ENCODE measurements around the gene MRTFB. TPM values are rescaled to one million over a fixed set of nuclear protein-coding genes. Genes with fewer than 3 reads are reported as not detected.

Gene MRTFB
- total RNA-seq, 1 donor from 2014 or later: 53.8 TPM

- DNase-seq (ENCODE audit: low spot score): no peak
Observed at GRCh38 chr16:14232106-14232864, 161.2 kb downstream of the MRTFB start.

- no peak for DNase-seq (ENCODE audit: low spot score)
Observed at GRCh38 chr16:14236401-14236800, 165.3 kb downstream of the MRTFB start.

- no peak for DNase-seq (ENCODE audit: low spot score)
Observed at GRCh38 chr16:14238756-14239155, 167.6 kb downstream of the MRTFB start.

GRCh38 chr16:14239791-14240190 lies 168.7 kb downstream of the MRTFB start:
- no peak for DNase-seq (ENCODE audit: low spot score)

- no peak for DNase-seq (ENCODE audit: low spot score)
Observed at GRCh38 chr16:14240219-14240843, 169.2 kb downstream of the MRTFB start.

GRCh38 chr16:14240964-14241363 lies 169.8 kb downstream of the MRTFB start:
- DNase-seq (ENCODE audit: low spot score): no peak

GRCh38 chr16:14241631-14242030 lies 170.5 kb downstream of the MRTFB start:
- DNase-seq (ENCODE audit: low spot score): no peak

GRCh38 chr16:14242769-14243168 lies 171.7 kb downstream of the MRTFB start:
- DNase-seq (ENCODE audit: low spot score): no peak

GRCh38 chr16:14244196-14245010 lies 173.3 kb downstream of the MRTFB start:
- DNase-seq (ENCODE audit: low spot score): no peak

GRCh38 chr16:14248791-14249190 lies 177.7 kb downstream of the MRTFB start:
- DNase-seq (ENCODE audit: low spot score): no peak

GRCh38 chr16:14249291-14250032 lies 178.3 kb downstream of the MRTFB start:
- no peak for DNase-seq (ENCODE audit: low spot score)

GRCh38 chr16:14251419-14251818 lies 180.3 kb downstream of the MRTFB start:
- DNase-seq (ENCODE audit: low spot score): no peak

- DNase-seq (ENCODE audit: low spot score): no peak
Observed at GRCh38 chr16:14252860-14253259, 181.7 kb downstream of the MRTFB start.

- no peak for DNase-seq (ENCODE audit: low spot score)
Observed at GRCh38 chr16:14263011-14263410, 191.9 kb downstream of the MRTFB start.

GRCh38 chr16:14263769-14264168 lies 192.7 kb downstream of the MRTFB start:
- no peak for DNase-seq (ENCODE audit: low spot score)

GRCh38 chr16:14264327-14264943 lies 193.3 kb downstream of the MRTFB start:
- no peak for DNase-seq (ENCODE audit: low spot score)

GRCh38 chr16:14268073-14268472 lies 197.0 kb downstream of the MRTFB start:
- DNase-seq (ENCODE audit: low spot score): no peak

GRCh38 chr16:14275934-14276333 lies 204.8 kb downstream of the MRTFB start:
- no peak for DNase-seq (ENCODE audit: low spot score)

- DNase-seq (ENCODE audit: low spot score): no peak
Observed at GRCh38 chr16:14278749-14279148, 207.6 kb downstream of the MRTFB start.

GRCh38 chr16:14280541-14280940 lies 209.4 kb downstream of the MRTFB start:
- DNase-seq (ENCODE audit: low spot score): no peak

GRCh38 chr16:14283786-14284185 lies 212.7 kb downstream of the MRTFB start:
- DNase-seq (ENCODE audit: low spot score): no peak
